Stimulated activated CD8-positive, alpha-beta memory T cell treated with anti-CD3 and anti-CD28 coated beads, Interleukin-15, amount 100 ng/mL, for 48 hours (primary cell): ENCODE measurements around the gene PTCH2.
"Not testable (repeated sequence)": the region's sequence is repeated elsewhere in the genome, so short reads cannot be mapped to it uniquely, and the experiment has no call there.

Source experiments
- DNase-seq, 2 donors: peaks; one replicate each; pipeline ENCODE4 v3.0.0-alpha.2; 2020; ENCODE audit warnings: low read depth in 2 of 2

The PTCH2 gene

GRCh38 chr1:44819196-44819607, 23.9 kb downstream of the PTCH2 start:
- no peak for DNase-seq

- DNase-seq: no peak
Measured at GRCh38 chr1:44817771-44818495, 25.1 kb downstream of the PTCH2 start.

- DNase-seq: no peak
Measured at GRCh38 chr1:44817307-44817706, 25.7 kb downstream of the PTCH2 start.

GRCh38 chr1:44815926-44816325, 27.1 kb downstream of the PTCH2 start:
- not testable (repeated sequence) for DNase-seq

- no peak for DNase-seq
Measured at GRCh38 chr1:44812822-44813543, 30.1 kb downstream of the PTCH2 start.

- no peak for DNase-seq
Measured at GRCh38 chr1:44811234-44811633, 31.8 kb downstream of the PTCH2 start.

- DNase-seq: not testable (repeated sequence)
Measured at GRCh38 chr1:44810762-44811105, 32.3 kb downstream of the PTCH2 start.

GRCh38 chr1:44810101-44810761, 32.8 kb downstream of the PTCH2 start:
- DNase-seq: no peak

- peak; percentile 86 to 87 for DNase-seq
Measured at GRCh38 chr1:44808938-44809917, 33.8 kb downstream of the PTCH2 start.

GRCh38 chr1:44808063-44808937, 34.8 kb downstream of the PTCH2 start, which contains the start of gene BTBD19:
BTBD19 (plus strand) TSS chr1:44808523; CDS start chr1:44808821, 298 bp downstream.
- peak; percentile 74 to 75 for DNase-seq

GRCh38 chr1:44807364-44808062, 35.5 kb downstream of the PTCH2 start:
- peak; percentile 87 to 90 for DNase-seq

GRCh38 chr1:44806704-44807363, 36.2 kb downstream of the PTCH2 start, which contains the start of gene DYNLT4:
DYNLT4 (minus strand) TSS chr1:44807351; CDS start chr1:44806668, 683 bp downstream.
- DNase-seq: no peak

GRCh38 chr1:44806025-44806703, 36.9 kb downstream of the PTCH2 start:
- DNase-seq: no peak

GRCh38 chr1:44805311-44806024, 37.6 kb downstream of the PTCH2 start:
- DNase-seq: no peak

GRCh38 chr1:44803312-44804095, 39.5 kb downstream of the PTCH2 start:
- DNase-seq: no peak

- no peak for DNase-seq
Measured at GRCh38 chr1:44803062-44803311, 40.1 kb downstream of the PTCH2 start.

GRCh38 chr1:44802306-44803061, 40.6 kb downstream of the PTCH2 start:
- no peak for DNase-seq
